Common myeloid progenitor, CD34-positive (primary cell): ENCODE results near the gene PLSCR2.
A peak's percentile ranks its signal among the peaks of the same experiment; 100 is the strongest.

Source experiments
- CTCF ChIA-PET: fragments of 350-600 bp; sonication (Branson Sonifier 250); formaldehyde crosslinking; loops from one replicate; lab custom pipeline; 2021; ENCODE audit warnings: antibody characterized with exemption; lab: Charles Lee
- POLR2A ChIA-PET: fragments of 350-600 bp; sonication (Branson Sonifier 250); formaldehyde crosslinking; loops from one replicate; lab custom pipeline; 2021; ENCODE audit warnings: antibody characterized with exemption; lab: Charles Lee
- DNase-seq, 3 donors: peaks; one replicate each; pipeline versions ENCODE4 v3.0.0 to v3.0.0-alpha.2; 2013
- H3K27ac ChIP-seq, 2 experiments: 1 replicate in 1 of 2; 2 replicates in 1 of 2; pipeline ENCODE4 v1.7.0; 2013; ENCODE audit warnings: inconsistent platforms in 2 of 2, low read length in 2 of 2, mild to moderate bottlenecking in 2 of 2, low read depth in 1 of 2, moderate library complexity in 1 of 2; ENCODE audit not compliant: severe bottlenecking in 2 of 2, insufficient read depth in 1 of 2, poor library complexity in 1 of 2
- H3K27me3 ChIP-seq, 5 experiments: replicated peaks in 2 of 5; 1 replicate in 3 of 5; 2 replicates in 2 of 5; pipeline versions ENCODE4 v1.6.1 to v1.7.0; 2013; ENCODE audit warnings: low read length in 4 of 5, mild to moderate bottlenecking in 2 of 5, moderate library complexity in 2 of 5, inconsistent platforms in 1 of 5; ENCODE audit not compliant: insufficient read depth in 5 of 5, control insufficient read depth in 4 of 5
- H3K36me3 ChIP-seq, 4 experiments: 1 replicate in 2 of 4; 2 replicates in 2 of 4; pipeline versions ENCODE4 v1.6.1 to v1.7.0; 2013; ENCODE audit warnings: low read length in 3 of 4, control low read depth in 1 of 4, mild to moderate bottlenecking in 1 of 4; ENCODE audit not compliant: control insufficient read depth in 4 of 4, insufficient read depth in 4 of 4
- H3K4me1 ChIP-seq, 4 experiments: 1 replicate in 3 of 4; 2 replicates in 1 of 4; pipeline versions ENCODE4 v1.6.1 to v1.7.1; 2013; ENCODE audit warnings: low read length in 3 of 4, mild to moderate bottlenecking in 3 of 4, control low read depth in 1 of 4, inconsistent platforms in 1 of 4, moderate library complexity in 1 of 4; ENCODE audit not compliant: control insufficient read depth in 4 of 4, insufficient read depth in 4 of 4; ENCODE audit errors: control extremely low read depth in 1 of 4
- H3K4me3 ChIP-seq, 7 experiments: 1 replicate in 4 of 7; 2 replicates in 3 of 7; pipeline versions ENCODE4 v1.5.1 to v1.7.0; 2013; ENCODE audit warnings: mild to moderate bottlenecking in 7 of 7, low read length in 6 of 7, moderate library complexity in 6 of 7, inconsistent platforms in 2 of 7, low read depth in 2 of 7, control low read depth in 1 of 7; ENCODE audit not compliant: insufficient read depth in 4 of 7, control insufficient read depth in 1 of 7; ENCODE audit errors: extremely low read depth in 1 of 7
- H3K9me3 ChIP-seq, 5 experiments: 1 replicate in 4 of 5; 2 replicates in 1 of 5; pipeline versions ENCODE4 v1.6.1 to v1.7.1; 2013; ENCODE audit warnings: low read length in 4 of 5, mild to moderate bottlenecking in 2 of 5, inconsistent platforms in 1 of 5, low read depth in 1 of 5, moderate library complexity in 1 of 5; ENCODE audit not compliant: control insufficient read depth in 4 of 5, insufficient read depth in 2 of 5; ENCODE audit errors: control extremely low read depth in 1 of 5
- WGBS: methylation state at CpG from one replicate; pipeline ENCODE4 v1.1.5; 2013; ENCODE audit not compliant: insufficient coverage; 5-methylcytosine and 5-hydroxymethylcytosine counted together

Gene PLSCR2

DNA sequence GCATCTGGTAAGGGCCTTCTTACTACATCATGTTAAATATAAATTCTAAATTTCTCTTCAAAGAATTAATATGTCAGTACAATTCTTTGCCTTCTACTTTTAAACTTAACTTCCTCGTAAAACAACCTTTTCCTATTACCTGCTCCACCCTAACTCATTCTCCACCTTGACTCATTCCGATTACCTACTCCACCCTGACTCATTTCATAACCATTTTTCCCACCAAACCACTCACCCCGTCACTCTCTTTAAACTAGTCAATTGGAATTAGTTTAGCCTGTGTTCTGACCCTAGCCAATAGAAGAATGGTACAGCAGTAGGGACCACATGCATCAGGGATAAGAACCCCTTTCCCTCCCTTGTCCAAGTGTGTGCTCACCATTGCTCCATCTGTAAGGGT, 65.6 kb downstream of the PLSCR2 start:
- peaks cover 0 to 1% (median 0%) of the 10 kb centered on the region in 5 experiments for H3K9me3 ChIP-seq
- H3K36me3 ChIP-seq = no peaks in the 10 kb centered on the region
- no peak overlapping the region for H3K4me3 ChIP-seq
- no peak for DNase-seq
- ChIA-PET POLR2A (no interaction called here), CTCF (no interaction called here)
- H3K27ac ChIP-seq = no peak overlapping the region
- no peaks in the 10 kb centered on the region for H3K4me1 ChIP-seq
- 100% methylated on average over 3 of the region's 3 CpGs for WGBS
- H3K27me3 ChIP-seq = no peaks in the 10 kb centered on the region

DNA sequence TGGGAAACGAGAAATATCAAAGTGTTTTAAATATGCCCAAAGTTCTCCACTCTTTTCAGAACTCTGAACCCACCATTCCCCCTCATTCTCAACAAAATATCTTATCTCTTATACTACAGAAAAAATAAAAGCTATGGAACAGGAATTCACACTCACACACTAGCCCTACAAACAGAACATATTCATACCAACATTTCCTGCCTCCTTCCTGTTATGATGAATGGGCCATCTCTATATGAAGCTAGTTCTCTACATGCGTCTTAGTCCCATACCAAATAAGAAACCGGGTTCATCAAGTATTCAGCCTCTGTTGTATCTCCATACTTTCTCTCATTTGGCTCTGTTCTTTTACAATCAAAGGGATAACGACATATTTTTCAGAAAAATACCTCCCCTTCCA, 72.6 kb downstream of the PLSCR2 start:
- CTCF ChIA-PET = interaction anchor here (1.0 kb wide), 1 partner anchor 10 kb away, joined by 3 read pairs; no protein-coding TSS in a partner anchor
- H3K27ac ChIP-seq = no peak overlapping the region
- H3K9me3 ChIP-seq = no peaks in the 10 kb centered on the region
- H3K36me3 ChIP-seq = no peaks in the 10 kb centered on the region
- H3K4me3 ChIP-seq = peak overlapping the region in 1 of 7 experiments; percentile 13
- H3K4me1 ChIP-seq = peaks cover 0 to 12% (median 4%) of the 10 kb centered on the region in 4 experiments
- peak in 2 of 3 donors; percentile 22 to 33 for DNase-seq
- 28% methylated on average over 2 of the region's 4 CpGs for WGBS
- POLR2A ChIA-PET = interaction anchor here (0.6 kb wide), 1 partner anchor 144 kb away, joined by 3 read pairs; no protein-coding TSS in a partner anchor
- H3K27me3 ChIP-seq = no peaks in the 10 kb centered on the region

DNA sequence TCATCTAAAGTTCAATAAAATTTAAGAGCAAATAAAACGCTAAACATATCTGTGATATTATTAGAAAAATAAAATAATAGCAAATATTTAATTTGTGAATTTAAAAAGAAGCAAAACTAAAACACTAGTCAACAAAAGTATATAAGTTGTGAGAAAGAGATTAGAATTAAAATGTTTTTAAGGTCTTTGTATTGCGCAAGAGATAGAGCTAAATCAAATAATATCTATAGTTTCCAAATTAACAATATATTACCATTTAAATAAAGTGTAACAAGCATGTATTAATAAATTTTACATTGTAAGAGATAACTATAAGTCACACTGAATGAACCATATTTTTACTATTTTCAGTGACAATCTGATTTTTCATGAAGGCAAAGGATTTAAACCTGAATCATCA, 74.2 kb downstream of the PLSCR2 start:
- H3K9me3 ChIP-seq = no peaks in the 10 kb centered on the region
- ChIA-PET POLR2A (no interaction called here), CTCF (no interaction called here)
- no peaks in the 10 kb centered on the region for H3K27me3 ChIP-seq
- DNase-seq = no peak
- H3K27ac ChIP-seq = no peak overlapping the region
- WGBS = no CpG with 5 or more reads among the region's 2 CpGs
- no peaks in the 10 kb centered on the region for H3K36me3 ChIP-seq
- H3K4me1 ChIP-seq = peaks cover 0 to 12% (median 4%) of the 10 kb centered on the region in 4 experiments
- no peak overlapping the region for H3K4me3 ChIP-seq

DNA sequence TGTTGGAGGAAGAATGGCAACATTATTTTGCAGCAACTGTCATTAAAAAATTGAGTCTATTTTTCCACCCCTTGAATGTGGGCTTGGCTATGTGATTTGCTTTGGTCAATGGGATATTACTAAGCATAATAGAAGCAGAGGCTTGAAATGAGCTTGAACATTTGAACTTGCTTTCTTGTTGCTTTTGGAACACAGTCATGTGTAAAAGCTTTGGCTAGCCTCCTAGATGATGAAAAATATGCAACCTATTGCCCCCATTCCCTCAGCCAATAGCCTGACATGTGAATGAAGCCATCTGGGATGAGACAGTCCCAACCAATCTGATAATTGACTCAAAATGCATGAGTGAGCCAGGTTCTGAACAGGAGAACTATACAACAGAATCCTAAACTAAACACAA, 78.4 kb downstream of the PLSCR2 start:
- Histone ChIP-seq H3K4me3 (no peak overlapping the region), H3K27me3 (no peaks in the 10 kb centered on the region), H3K27ac (no peak overlapping the region), H3K36me3 (no peaks in the 10 kb centered on the region), H3K4me1 (no peaks in the 10 kb centered on the region), H3K9me3 (no peaks in the 10 kb centered on the region)
- CTCF ChIA-PET = no interaction called here
- POLR2A ChIA-PET = no interaction called here
- DNase-seq = no peak

DNA sequence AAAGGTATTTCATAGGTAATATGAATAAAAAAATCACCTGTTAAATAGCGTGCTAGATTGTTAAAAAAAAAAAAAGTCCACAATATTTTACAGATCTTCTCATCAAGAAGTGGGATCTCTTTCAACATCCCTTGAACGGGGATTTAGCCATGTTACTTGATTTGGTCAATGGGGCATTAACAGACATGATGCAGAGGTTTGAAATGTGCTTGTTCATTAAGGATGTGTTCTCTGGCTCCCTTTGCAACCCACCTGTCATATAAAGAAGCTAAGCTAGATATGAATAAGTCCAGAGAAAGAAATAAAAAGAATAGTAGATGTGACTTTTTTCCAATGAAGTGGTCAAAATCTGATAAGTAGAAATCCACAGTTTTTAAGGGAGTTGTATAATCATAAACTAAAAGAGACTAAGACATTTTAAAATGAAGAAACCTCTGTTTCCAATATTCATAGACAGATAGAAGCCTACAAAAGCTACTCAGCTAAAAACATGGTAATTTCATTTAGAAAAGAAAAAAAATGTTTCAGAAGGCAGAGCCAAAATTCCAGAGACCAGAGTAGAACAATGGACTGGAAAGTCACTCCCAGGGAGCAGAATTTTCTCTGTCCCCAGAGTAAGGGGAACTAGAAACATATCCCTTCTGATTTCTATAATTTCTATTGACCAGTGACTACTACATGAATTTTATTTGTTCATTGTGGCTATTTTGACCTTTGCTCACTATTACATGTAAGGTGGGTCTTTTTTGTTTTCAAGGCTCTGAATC, 79.2 kb downstream of the PLSCR2 start:
- H3K36me3 ChIP-seq = no peaks in the 10 kb centered on the region
- POLR2A ChIA-PET = no interaction called here
- CTCF ChIA-PET = no interaction called here
- no peaks in the 10 kb centered on the region for H3K4me1 ChIP-seq
- H3K9me3 ChIP-seq = no peaks in the 10 kb centered on the region
- no peak overlapping the region for H3K27ac ChIP-seq
- WGBS = no CpG with 5 or more reads among the region's 2 CpGs
- H3K4me3 ChIP-seq = no peak overlapping the region
- no peaks in the 10 kb centered on the region for H3K27me3 ChIP-seq
- DNase-seq = no peak

DNA sequence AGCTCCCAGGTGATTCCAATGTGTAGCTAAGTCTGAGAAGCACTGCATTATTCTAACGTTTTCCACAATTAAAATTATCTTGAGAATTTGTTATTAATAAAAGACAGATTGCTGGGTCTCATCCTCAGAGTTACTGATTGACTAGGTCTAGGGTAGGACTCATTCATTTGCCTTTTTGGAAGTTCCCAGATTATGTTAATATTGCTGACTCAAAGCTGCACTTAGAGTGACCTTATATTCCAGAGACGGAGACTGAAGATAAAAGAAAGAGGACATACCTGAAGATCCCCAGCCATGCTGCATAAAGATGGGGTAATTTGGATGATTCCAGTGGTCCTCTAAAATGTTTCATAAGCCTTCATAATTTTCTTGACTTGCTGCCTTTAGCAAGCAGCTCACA, 81.8 kb downstream of the PLSCR2 start:
- no peak overlapping the region for H3K27ac ChIP-seq
- no peaks in the 10 kb centered on the region for H3K9me3 ChIP-seq
- ChIA-PET CTCF (interaction anchor here (1.0 kb wide), 1 partner anchor 61 kb away, joined by 3 read pairs; no protein-coding TSS in a partner anchor), POLR2A (no interaction called here)
- WGBS = 100% methylated on average over 1 of the region's 2 CpGs
- H3K4me1 ChIP-seq = no peaks in the 10 kb centered on the region
- no peak for DNase-seq
- no peaks in the 10 kb centered on the region for H3K36me3 ChIP-seq
- no peaks in the 10 kb centered on the region for H3K27me3 ChIP-seq
- H3K4me3 ChIP-seq = no peak overlapping the region

DNA sequence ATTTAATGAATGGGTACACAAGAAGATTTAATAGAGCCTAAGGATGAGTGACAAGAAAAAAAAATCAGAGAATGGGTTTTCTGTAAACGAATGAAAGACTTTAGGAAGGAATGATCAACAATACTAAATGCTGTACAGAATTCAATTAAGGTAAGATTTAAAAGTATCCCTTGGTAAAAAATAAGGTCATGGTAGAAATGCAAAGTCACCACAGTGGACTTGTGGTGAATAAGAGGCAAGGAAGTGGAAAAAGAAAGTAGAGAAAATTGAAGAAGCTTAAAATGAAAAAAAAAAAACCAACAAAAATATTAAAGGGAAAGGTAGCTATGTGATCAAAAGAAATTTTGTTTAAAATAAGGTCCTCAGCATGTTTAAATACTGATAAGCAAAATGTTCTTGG, 82.4 kb downstream of the PLSCR2 start:
- POLR2A ChIA-PET = no interaction called here
- no peaks in the 10 kb centered on the region for H3K36me3 ChIP-seq
- no peak overlapping the region for H3K27ac ChIP-seq
- H3K9me3 ChIP-seq = no peaks in the 10 kb centered on the region
- CTCF ChIA-PET = no interaction called here
- DNase-seq = peak; percentile 2 to 66 (median 61)
- H3K4me1 ChIP-seq = no peaks in the 10 kb centered on the region
- no peak overlapping the region for H3K4me3 ChIP-seq
- no CpG with 5 or more reads among the region's 1 CpG for WGBS
- H3K27me3 ChIP-seq = no peaks in the 10 kb centered on the region
